ENCODE data around the gene MEF2D.

MEF2D gene

DNA sequence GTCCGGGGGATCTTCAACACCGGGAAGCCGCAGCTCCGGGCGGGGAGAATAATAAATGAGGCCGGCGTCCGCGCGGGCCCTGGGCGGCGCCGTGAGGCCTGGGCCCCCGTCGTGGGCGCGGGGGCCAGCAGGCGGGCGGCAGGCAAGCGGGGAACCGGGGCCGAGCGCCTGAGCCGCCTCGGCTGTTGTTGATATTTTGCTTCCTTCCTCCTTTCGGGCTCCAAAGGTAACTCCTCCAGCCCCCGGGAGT is at the start of gene MEF2D:
MEF2D (minus strand) TSS at position 233 of the 250 bp plus-strand sequence. CDS start 17,483 bp downstream, outside the sequence.
- peak within 1 kb of the TSS; percentile 99 for H3K4me3 ChIP-seq
- peak within 1 kb of the TSS; percentile 97 to 100 for H3K27ac ChIP-seq
- DNase-seq (ENCODE audit: low spot score): no peak
- TF ChIP-seq CTCF (IDR thresholded peaks at IDR 0.05): no peak

DNA sequence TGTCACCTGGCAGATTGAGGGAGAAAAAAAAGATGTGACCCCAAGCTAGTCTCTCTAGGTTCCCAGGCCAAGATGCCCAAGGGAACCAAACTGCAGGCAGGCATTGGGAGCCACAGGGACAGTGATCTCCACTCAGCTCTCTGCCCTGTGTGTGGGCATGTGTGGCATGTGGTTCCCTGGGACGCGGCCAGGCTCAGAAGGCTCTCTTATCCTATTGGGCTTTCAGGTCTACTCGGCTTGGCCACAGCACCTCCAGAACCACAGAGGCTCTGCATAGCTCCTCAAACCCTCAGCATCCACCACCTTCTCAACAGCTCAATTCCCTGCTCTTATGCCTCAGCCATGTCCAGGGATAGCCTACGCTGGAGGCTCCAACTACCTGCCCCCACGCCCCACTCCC is 49.8 kb upstream of the MEF2D start:
- no peak for DNase-seq (ENCODE audit: low spot score)
- Histone ChIP-seq H3K4me3 (no peak overlapping the region), H3K27ac (no peak overlapping the region)
- no peak for TF ChIP-seq CTCF (IDR thresholded peaks at IDR 0.05)

- Histone ChIP-seq H3K27ac (no peak overlapping the region), H3K4me3 (no peak overlapping the region)
- no peak for DNase-seq (ENCODE audit: low spot score)
- TF ChIP-seq CTCF (IDR thresholded peaks at IDR 0.05): no peak
Observed at GRCh38 chr1:156549831-156550230, 49.3 kb upstream of the MEF2D start.

- no peak for DNase-seq (ENCODE audit: low spot score)
- no peak overlapping the region for H3K27ac ChIP-seq
- TF ChIP-seq CTCF (IDR thresholded peaks at IDR 0.05): no peak
- H3K4me3 ChIP-seq: no peak overlapping the region
Observed at GRCh38 chr1:156549390-156549789, 48.8 kb upstream of the MEF2D start.

DNA sequence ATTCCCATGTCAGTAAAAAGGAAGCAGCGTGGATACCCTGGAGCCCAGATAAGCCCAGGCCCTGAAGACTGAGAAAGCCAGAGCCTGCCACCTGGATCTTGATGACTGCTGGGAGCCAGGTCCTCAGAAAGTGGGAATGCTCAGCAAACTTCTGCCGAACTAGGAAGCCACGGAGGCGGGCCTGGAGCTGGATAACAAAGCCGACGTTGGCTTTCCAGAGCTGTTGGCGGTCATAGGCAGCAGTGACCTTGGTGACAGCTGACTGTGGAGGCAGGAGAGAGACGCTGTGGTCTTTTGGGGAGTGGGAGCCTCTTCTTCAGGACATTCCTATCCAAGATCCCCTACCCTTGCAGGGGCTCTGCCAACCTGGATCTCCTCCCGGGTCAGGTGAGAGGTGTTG is 47.4 kb upstream of the MEF2D start:
- DNase-seq (ENCODE audit: low spot score): no peak
- Histone ChIP-seq H3K4me3 (no peak overlapping the region), H3K27ac (no peak overlapping the region)
- TF ChIP-seq CTCF (IDR thresholded peaks at IDR 0.05): no peak

- Histone ChIP-seq H3K4me3 (no peak overlapping the region), H3K27ac (no peak overlapping the region)
- DNase-seq (ENCODE audit: low spot score): no peak
- TF ChIP-seq CTCF (IDR thresholded peaks at IDR 0.05): no peak
Observed at GRCh38 chr1:156547434-156547833, 46.9 kb upstream of the MEF2D start.

- DNase-seq (ENCODE audit: low spot score): no peak
- Histone ChIP-seq H3K4me3 (no peak overlapping the region), H3K27ac (no peak overlapping the region)
- TF ChIP-seq CTCF (IDR thresholded peaks at IDR 0.05): no peak
Observed at GRCh38 chr1:156546267-156546666, 45.7 kb upstream of the MEF2D start.

Data from coronary artery (tissue), 2 donors.